CD4-positive, alpha-beta T cell (primary cell): Measurements from ENCODE around the gene PIN4. TPM values are rescaled to one million over a fixed set of nuclear protein-coding genes. Genes with fewer than 3 reads are reported as not detected.

Experiments
- ATAC-seq: fragments of 200-7000 bp; cut with Tn5 transposase; one replicate; pipeline ENCODE4 v1.10.0; 2022; ENCODE audit warnings: mild to moderate bottlenecking; ENCODE audit not compliant: poor library complexity
- CTCF ChIA-PET: fragments of 350-600 bp; sonication (Branson Sonifier 250); formaldehyde crosslinking; loops from one replicate; lab custom pipeline; 2021; ENCODE audit warnings: antibody characterized with exemption, inconsistent platforms; lab: Charles Lee
- POLR2A ChIA-PET: fragments of 350-600 bp; sonication (Branson Sonifier 250); formaldehyde crosslinking; loops from one replicate; lab custom pipeline; 2021; ENCODE audit warnings: antibody characterized with exemption, inconsistent platforms; lab: Charles Lee
- DNase-seq, 14 experiments: peaks; one replicate each; pipeline ENCODE4 v3.0.0-alpha.2; 2013 to 2020; ENCODE audit warnings: mixed read lengths in 2 of 14
- H3K27ac ChIP-seq, 2 donors: one replicate each; pipeline versions ENCODE4 v1.5.1 to v1.7.0; 2013; ENCODE audit warnings: low read length in 2 of 2, low read depth in 1 of 2, mild to moderate bottlenecking in 1 of 2
- H3K27me3 ChIP-seq, 2 experiments: 1 replicate in 1 of 2; 2 replicates in 1 of 2; pipeline versions ENCODE4 v1.6.1 to v1.7.0; 2013; ENCODE audit warnings: low read length in 2 of 2, control low read depth in 1 of 2, mild to moderate bottlenecking in 1 of 2, moderate library complexity in 1 of 2; ENCODE audit not compliant: insufficient read depth in 2 of 2, control insufficient read depth in 1 of 2
- H3K36me3 ChIP-seq: one replicate; pipeline ENCODE4 v1.6.1; 2013; ENCODE audit warnings: low read length, control low read depth; ENCODE audit not compliant: insufficient read depth
- H3K4me1 ChIP-seq: one replicate; pipeline ENCODE4 v1.6.1; 2013; ENCODE audit warnings: low read length, control low read depth; ENCODE audit not compliant: insufficient read depth
- H3K4me3 ChIP-seq: one replicate; pipeline ENCODE4 v1.5.1; 2013; ENCODE audit warnings: mild to moderate bottlenecking, low read length, moderate library complexity
- H3K9me3 ChIP-seq, 2 experiments: 1 replicate in 1 of 2; 2 replicates in 1 of 2; pipeline versions ENCODE4 v1.6.1 to v1.7.0; 2013; ENCODE audit warnings: low read length in 2 of 2, mild to moderate bottlenecking in 2 of 2, control low read depth in 1 of 2, moderate library complexity in 1 of 2; ENCODE audit not compliant: control insufficient read depth in 1 of 2, insufficient read depth in 1 of 2
- H3K27ac Mint-ChIP-seq: one replicate; pipeline ENCODE4 v1.8.0; 2020; ENCODE audit warnings: mixed read lengths
- H3K27me3 Mint-ChIP-seq: one replicate; pipeline ENCODE4 v1.8.0; 2021; ENCODE audit warnings: mixed read lengths
- H3K36me3 Mint-ChIP-seq: one replicate; pipeline ENCODE4 v1.8.0; 2021; ENCODE audit warnings: low read depth, mixed read lengths
- H3K4me1 Mint-ChIP-seq: one replicate; pipeline ENCODE4 v1.8.0; 2021; ENCODE audit warnings: low read depth, mixed read lengths
- H3K4me3 Mint-ChIP-seq: one replicate; pipeline ENCODE4 v1.8.0; 2020; ENCODE audit warnings: mild to moderate bottlenecking, mixed read lengths
- H3K9me3 Mint-ChIP-seq: one replicate; pipeline ENCODE4 v1.8.0; 2020; ENCODE audit warnings: mixed read lengths
- intact Hi-C, 2 experiments: fragments of 100-400 bp; cut with DNase I in 1 of 2; cut with micrococcal nuclease in 1 of 2; formaldehyde crosslinking; loops; one replicate each; pipeline versions ENCODE4 v1.15.1 to v1.9.0; 2023 to 2025; cut with DNase I, micrococcal nuclease
- total RNA-seq, 174 experiments: library from RNA in 2 of 174; stranded (reverse) in 2 of 174; gene quantifications; one replicate each; pipeline ENCODE4 v1.2.3 and lab custom pipeline; 2021 to 2026
- TF ChIP-seq, protein P1 (sequence below): fragments of 200-600 bp; IDR thresholded peaks from one replicate; pipeline ENCODE4 v1.8.0; 2022; ENCODE audit warnings: antibody characterized with exemption, mild to moderate bottlenecking

Gene PIN4
- total RNA-seq, 2 experiments from 2014 or later = 0.92 to 1.2 TPM

GRCh38 chrX:72205706-72206105, 24.1 kb downstream of the PIN4 start:
- ChIA-PET POLR2A (interaction anchor here (0.7 kb wide), 1 partner anchor 24 kb away, joined by 5 read pairs; the partner anchor contains the start of gene PIN4), CTCF (no interaction called here)
- H3K9me3 Mint-ChIP-seq = no peaks in the 10 kb centered on the region
- H3K4me3 ChIP-seq = no peak overlapping the region
- H3K4me3 Mint-ChIP-seq = no peak overlapping the region
- no peaks in the 10 kb centered on the region for H3K4me1 ChIP-seq
- H3K36me3 Mint-ChIP-seq = peaks cover 42% of the 10 kb centered on the region
- no peaks in the 10 kb centered on the region for H3K4me1 Mint-ChIP-seq
- peaks cover 4% of the 10 kb centered on the region for H3K36me3 ChIP-seq
- H3K27ac Mint-ChIP-seq = no peak overlapping the region
- no peak for ATAC-seq
- H3K27me3 Mint-ChIP-seq = no peaks in the 10 kb centered on the region
- TF ChIP-seq, protein P1, sequence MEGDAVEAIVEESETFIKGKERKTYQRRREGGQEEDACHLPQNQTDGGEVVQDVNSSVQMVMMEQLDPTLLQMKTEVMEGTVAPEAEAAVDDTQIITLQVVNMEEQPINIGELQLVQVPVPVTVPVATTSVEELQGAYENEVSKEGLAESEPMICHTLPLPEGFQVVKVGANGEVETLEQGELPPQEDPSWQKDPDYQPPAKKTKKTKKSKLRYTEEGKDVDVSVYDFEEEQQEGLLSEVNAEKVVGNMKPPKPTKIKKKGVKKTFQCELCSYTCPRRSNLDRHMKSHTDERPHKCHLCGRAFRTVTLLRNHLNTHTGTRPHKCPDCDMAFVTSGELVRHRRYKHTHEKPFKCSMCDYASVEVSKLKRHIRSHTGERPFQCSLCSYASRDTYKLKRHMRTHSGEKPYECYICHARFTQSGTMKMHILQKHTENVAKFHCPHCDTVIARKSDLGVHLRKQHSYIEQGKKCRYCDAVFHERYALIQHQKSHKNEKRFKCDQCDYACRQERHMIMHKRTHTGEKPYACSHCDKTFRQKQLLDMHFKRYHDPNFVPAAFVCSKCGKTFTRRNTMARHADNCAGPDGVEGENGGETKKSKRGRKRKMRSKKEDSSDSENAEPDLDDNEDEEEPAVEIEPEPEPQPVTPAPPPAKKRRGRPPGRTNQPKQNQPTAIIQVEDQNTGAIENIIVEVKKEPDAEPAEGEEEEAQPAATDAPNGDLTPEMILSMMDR = no peak
- intact Hi-C loops = no loop called here
- H3K27me3 ChIP-seq = no peaks in the 10 kb centered on the region
- H3K27ac ChIP-seq = no peak overlapping the region
- H3K9me3 ChIP-seq = no peaks in the 10 kb centered on the region
- DNase-seq = no peak

DNA sequence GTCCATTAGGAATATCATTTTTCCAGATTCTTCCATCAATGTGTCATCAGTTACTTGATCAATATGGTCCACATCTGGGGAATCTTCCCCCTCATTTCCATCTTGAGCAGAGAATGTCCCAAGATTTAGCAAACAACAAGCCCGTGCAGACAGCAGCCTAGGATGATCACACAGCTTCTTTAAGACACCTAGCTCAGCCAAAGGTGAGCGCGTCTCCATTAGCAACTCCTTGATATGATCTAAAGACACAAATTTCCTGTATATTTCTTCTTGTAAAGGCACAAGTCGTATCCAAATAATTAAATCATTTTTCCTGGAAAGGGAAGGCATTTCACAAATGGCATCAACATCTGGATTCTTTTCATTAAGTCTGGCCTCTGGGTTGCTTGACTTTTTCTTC, 25.8 kb downstream of the PIN4 start:
- Mint-ChIP-seq H3K9me3 (no peaks in the 10 kb centered on the region), H3K27me3 (no peaks in the 10 kb centered on the region), H3K27ac (no peak overlapping the region), H3K36me3 (peaks cover 34% of the 10 kb centered on the region), H3K4me1 (no peaks in the 10 kb centered on the region), H3K4me3 (no peak overlapping the region)
- no peak for ATAC-seq
- no peak overlapping the region for H3K27ac ChIP-seq
- ChIA-PET POLR2A (no interaction called here), CTCF (no interaction called here)
- DNase-seq = no peak
- H3K4me3 ChIP-seq = no peak overlapping the region
- peaks cover 4% of the 10 kb centered on the region for H3K36me3 ChIP-seq
- no peaks in the 10 kb centered on the region for H3K27me3 ChIP-seq
- H3K4me1 ChIP-seq = no peaks in the 10 kb centered on the region
- intact Hi-C loops = no loop called here
- TF ChIP-seq, protein P1 = no peak
- no peaks in the 10 kb centered on the region for H3K9me3 ChIP-seq

DNA sequence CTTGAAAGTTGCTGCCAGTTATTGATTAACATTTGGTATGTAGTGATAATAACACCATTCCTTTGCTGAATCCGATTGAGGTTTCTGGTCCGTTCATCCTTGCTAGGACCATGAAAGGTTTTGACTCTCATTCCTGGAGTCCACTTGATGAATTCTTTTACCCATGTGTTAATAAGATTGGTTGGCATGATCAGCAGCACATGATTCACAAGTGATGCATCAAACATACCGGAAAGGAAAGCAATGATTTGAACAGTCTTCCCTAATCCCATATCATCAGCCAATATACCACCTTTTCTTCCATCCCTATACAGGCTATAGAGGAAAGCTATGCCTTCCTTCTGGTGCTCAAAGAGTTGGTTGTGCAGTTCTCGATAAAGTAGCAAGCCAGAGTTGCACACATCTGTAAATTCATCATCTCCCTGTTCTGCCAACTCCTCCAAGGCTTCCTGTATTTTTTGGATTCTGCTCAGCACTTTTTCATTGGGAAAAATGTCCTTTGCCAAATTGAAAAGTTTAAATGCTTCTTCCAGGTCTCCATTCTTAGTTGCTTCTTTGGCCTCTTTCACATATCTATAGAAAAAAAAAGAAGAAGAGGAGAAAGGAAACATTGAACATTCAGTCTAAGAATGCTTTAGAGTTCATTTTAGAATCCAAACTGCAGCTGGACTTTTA, 26.7 kb downstream of the PIN4 start:
- H3K9me3 Mint-ChIP-seq = no peaks in the 10 kb centered on the region
- TF ChIP-seq, protein P1 = no peak
- Histone ChIP-seq H3K9me3 (no peaks in the 10 kb centered on the region), H3K27ac (no peak overlapping the region), H3K36me3 (peaks cover 2% of the 10 kb centered on the region), H3K4me1 (no peaks in the 10 kb centered on the region), H3K27me3 (no peaks in the 10 kb centered on the region), H3K4me3 (no peak overlapping the region)
- no peaks in the 10 kb centered on the region for H3K27me3 Mint-ChIP-seq
- DNase-seq (no peak), ATAC-seq (no peak)
- no peak overlapping the region for H3K4me3 Mint-ChIP-seq
- ChIA-PET CTCF (no interaction called here), POLR2A (no interaction called here)
- H3K27ac Mint-ChIP-seq = no peak overlapping the region
- H3K4me1 Mint-ChIP-seq = no peaks in the 10 kb centered on the region
- H3K36me3 Mint-ChIP-seq = peaks cover 29% of the 10 kb centered on the region
- intact Hi-C loops = no loop called here
